Upper lobe of left lung (tissue), 6 donors: ENCODE data around the gene NOS1AP. TPM values are rescaled to one million over a fixed set of nuclear protein-coding genes. Genes with fewer than 3 reads are reported as not detected.

Experiments used
- ATAC-seq, 2 donors: fragments of 200-7000 bp; cut with Tn5 transposase; one replicate each; pipeline ENCODE4 v1.9.1; 2022; ENCODE audit warnings: mild to moderate bottlenecking in 2 of 2, moderate library complexity in 2 of 2; ENCODE audit not compliant: low FRiP score in 2 of 2
- DNase-seq, 2 donors: peaks; one replicate each; pipeline ENCODE4 v3.0.0-alpha.2; 2019 to 2020
- H3K27ac ChIP-seq, 4 donors: fragments of 200-600 bp; sonication (generic); one replicate each; pipeline ENCODE4 v1.5.1; 2016 to 2019
- H3K27me3 ChIP-seq, 4 donors: fragments of 200-600 bp; sonication (generic); one replicate each; pipeline ENCODE4 v1.5.1; 2017 to 2019
- H3K36me3 ChIP-seq, 4 donors: fragments of 200-600 bp; sonication (generic); one replicate each; pipeline ENCODE4 v1.5.1; 2016 to 2019
- H3K4me1 ChIP-seq, 4 donors: fragments of 200-600 bp; sonication (generic); one replicate each; pipeline ENCODE4 v1.5.1; 2018 to 2019
- H3K4me3 ChIP-seq, 4 donors: fragments of 200-600 bp; sonication (generic); one replicate each; pipeline ENCODE4 v1.5.1; 2017 to 2019; ENCODE audit warnings: mild to moderate bottlenecking in 2 of 4, moderate library complexity in 1 of 4
- H3K9me3 ChIP-seq, 4 donors: fragments of 200-600 bp; sonication (generic); one replicate each; pipeline ENCODE4 v1.5.1; 2018 to 2019
- EP300 ChIP-seq, 4 donors: sonication (generic); formaldehyde crosslinking; IDR thresholded peaks; one replicate each; pipeline ENCODE4 v1.5.1; 2017; ENCODE audit warnings: antibody characterized with exemption in 4 of 4, control low read depth in 2 of 4
- POLR2A ChIP-seq, 4 donors: fragments of 450-650 bp; IDR thresholded peaks; one replicate each; pipeline ENCODE4 v1.5.1; 2016 to 2017; ENCODE audit warnings: antibody characterized with exemption in 4 of 4, mild to moderate bottlenecking in 2 of 4
- POLR2AphosphoS5 ChIP-seq, 2 donors: sonication (generic); formaldehyde crosslinking; IDR thresholded peaks; one replicate each; pipeline ENCODE4 v1.5.1; 2017; ENCODE audit warnings: antibody characterized with exemption in 2 of 2
- WGBS, 2 donors: methylation state at CpG; one replicate each; pipeline ENCODE4 v1.1.5; 2017 to 2018; 5-methylcytosine and 5-hydroxymethylcytosine counted together
- total RNA-seq, 6 donors: library from RNA; depleted of rRNA in 4 of 6; stranded (reverse); fragments of >200 nt in 4 of 6; gene quantifications; one replicate each; pipeline versions ENCODE4 v1.1.0 to v1.2.1, GENCODE V29; 2016 to 2021
- TF ChIP-seq, protein P1 (sequence below), 6 experiments: fragments of 450-650 bp in 4 of 6; fragments of 200-600 bp in 2 of 6; sonication (generic) in 2 of 6; IDR thresholded peaks; one replicate each; pipeline ENCODE4 v1.5.1; 2016 to 2019; ENCODE audit warnings: antibody characterized with exemption in 6 of 6
- donor health status: DM: no; HTN: no; CAD: no; lungs with moderate emphysema.
- donor health status: DM: no; HTN: yes; CAD: no; lungs with severe emphysema.

NOS1AP gene
- total RNA-seq, 6 donors from 2014 or later, result 5.3 to 16.4 (median 6.5) TPM

DNA sequence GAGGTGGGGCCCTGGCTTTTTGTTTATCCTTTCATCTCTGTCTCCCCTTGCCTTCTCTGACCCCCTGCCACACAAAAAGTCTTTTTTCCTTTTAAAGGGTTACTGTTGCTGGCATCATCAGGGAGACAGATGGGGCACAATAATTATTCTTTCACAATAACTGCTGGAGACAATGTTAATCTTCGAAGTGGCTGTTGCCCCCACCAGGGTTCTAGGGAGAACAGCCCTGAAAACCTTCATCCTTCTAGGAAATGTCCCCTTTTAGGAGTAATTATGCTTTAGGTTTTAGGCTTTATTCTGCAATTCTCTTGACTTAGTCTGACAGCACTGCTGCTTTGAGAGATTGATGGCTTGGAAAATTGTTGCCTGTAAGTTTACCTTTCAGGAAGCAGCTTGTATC lies 150.0 kb downstream of the NOS1AP start:
- peaks cover 0 to 26% (median 16%) of the 10 kb centered on the region in 4 donors for H3K4me1 ChIP-seq
- peak overlapping the region in 1 of 4 donors; percentile 25 for H3K27ac ChIP-seq
- TF ChIP-seq POLR2A (IDR thresholded peaks at IDR 0.05), result no peak
- TF ChIP-seq, protein P1, sequence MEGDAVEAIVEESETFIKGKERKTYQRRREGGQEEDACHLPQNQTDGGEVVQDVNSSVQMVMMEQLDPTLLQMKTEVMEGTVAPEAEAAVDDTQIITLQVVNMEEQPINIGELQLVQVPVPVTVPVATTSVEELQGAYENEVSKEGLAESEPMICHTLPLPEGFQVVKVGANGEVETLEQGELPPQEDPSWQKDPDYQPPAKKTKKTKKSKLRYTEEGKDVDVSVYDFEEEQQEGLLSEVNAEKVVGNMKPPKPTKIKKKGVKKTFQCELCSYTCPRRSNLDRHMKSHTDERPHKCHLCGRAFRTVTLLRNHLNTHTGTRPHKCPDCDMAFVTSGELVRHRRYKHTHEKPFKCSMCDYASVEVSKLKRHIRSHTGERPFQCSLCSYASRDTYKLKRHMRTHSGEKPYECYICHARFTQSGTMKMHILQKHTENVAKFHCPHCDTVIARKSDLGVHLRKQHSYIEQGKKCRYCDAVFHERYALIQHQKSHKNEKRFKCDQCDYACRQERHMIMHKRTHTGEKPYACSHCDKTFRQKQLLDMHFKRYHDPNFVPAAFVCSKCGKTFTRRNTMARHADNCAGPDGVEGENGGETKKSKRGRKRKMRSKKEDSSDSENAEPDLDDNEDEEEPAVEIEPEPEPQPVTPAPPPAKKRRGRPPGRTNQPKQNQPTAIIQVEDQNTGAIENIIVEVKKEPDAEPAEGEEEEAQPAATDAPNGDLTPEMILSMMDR (IDR thresholded peaks at IDR 0.05), result no peak
- no peak for TF ChIP-seq POLR2AphosphoS5 (IDR thresholded peaks at IDR 0.05)
- TF ChIP-seq EP300 (IDR thresholded peaks at IDR 0.05), result no peak
- no peaks in the 10 kb centered on the region for H3K9me3 ChIP-seq
- WGBS, 2 donors, result 74% methylated on average over 1 of the region's 1 CpG
- H3K4me3 ChIP-seq, result no peak overlapping the region
- H3K27me3 ChIP-seq, result no peaks in the 10 kb centered on the region
- no peak for ATAC-seq
- H3K36me3 ChIP-seq, result no peaks in the 10 kb centered on the region
- no peak for DNase-seq

DNA sequence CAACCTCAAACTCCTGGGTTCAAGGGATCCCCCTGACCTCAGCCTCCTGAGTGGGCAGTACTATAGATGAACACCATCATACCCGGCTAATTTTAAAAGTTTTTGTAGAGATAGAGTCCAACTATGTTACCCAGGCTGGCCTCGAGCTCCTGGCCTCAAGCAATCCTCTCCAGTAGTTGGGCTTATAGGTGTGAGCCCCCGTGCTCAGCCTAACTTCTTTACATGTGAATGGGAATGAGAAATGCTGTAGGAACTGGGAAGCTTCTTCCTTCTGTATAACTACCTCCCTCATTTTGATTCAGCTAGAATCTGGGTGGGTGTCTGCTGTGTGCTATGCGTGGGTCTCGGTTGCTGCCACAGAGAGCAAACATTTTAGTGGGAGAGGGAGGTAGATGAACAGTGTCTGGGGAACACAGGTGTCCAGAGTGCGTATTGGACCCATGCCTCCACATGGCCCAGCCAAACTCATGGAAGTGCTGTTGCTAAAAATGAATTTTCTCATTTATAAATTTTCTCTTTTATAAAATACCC lies 150.6 kb downstream of the NOS1AP start:
- TF ChIP-seq EP300 (IDR thresholded peaks at IDR 0.05) (no peak), POLR2AphosphoS5 (IDR thresholded peaks at IDR 0.05) (no peak), POLR2A (IDR thresholded peaks at IDR 0.05) (no peak)
- TF ChIP-seq, protein P1 (IDR thresholded peaks at IDR 0.05), result no peak
- H3K4me1 ChIP-seq, result peaks cover 0 to 26% (median 16%) of the 10 kb centered on the region in 4 donors
- ATAC-seq, result no peak

DNA sequence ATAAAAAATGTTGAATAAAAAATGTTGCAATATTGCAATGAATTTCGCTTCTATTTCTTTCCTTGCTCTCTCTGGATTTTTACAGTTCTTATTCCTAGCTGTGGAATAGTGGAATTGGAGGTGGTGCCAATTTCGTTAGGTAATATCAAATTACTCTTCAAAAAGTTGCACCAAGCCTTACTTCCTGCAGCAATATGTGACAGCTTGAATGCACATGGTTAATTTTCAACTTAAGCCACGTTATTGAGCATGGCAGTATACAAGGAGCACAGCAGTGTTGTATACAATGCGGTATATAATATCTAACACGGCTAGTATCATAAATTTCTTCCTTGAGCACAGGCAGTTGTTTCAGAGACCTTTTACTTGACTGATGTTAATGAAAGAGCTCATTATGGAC lies 152.5 kb downstream of the NOS1AP start:
- Histone ChIP-seq H3K4me3 (no peak overlapping the region), H3K9me3 (no peaks in the 10 kb centered on the region), H3K27me3 (no peaks in the 10 kb centered on the region), H3K36me3 (no peaks in the 10 kb centered on the region), H3K27ac (no peak overlapping the region), H3K4me1 (peaks cover 0 to 26% (median 16%) of the 10 kb centered on the region in 4 donors)
- ATAC-seq (no peak), DNase-seq (no peak)
- TF ChIP-seq, protein P1 (IDR thresholded peaks at IDR 0.05), result no peak
- TF ChIP-seq POLR2A (IDR thresholded peaks at IDR 0.05), result no peak
- TF ChIP-seq EP300 (IDR thresholded peaks at IDR 0.05), result no peak
- no peak for TF ChIP-seq POLR2AphosphoS5 (IDR thresholded peaks at IDR 0.05)
- WGBS, 2 donors, result 64 to 81% methylated on average over 5 of the region's 5 CpGs

More for the DNA sequence above, 150.6 kb downstream of the NOS1AP start:
- DNase-seq, result no peak
- Histone ChIP-seq H3K9me3 (no peaks in the 10 kb centered on the region), H3K27ac (no peak overlapping the region), H3K27me3 (no peaks in the 10 kb centered on the region), H3K36me3 (no peaks in the 10 kb centered on the region), H3K4me3 (no peak overlapping the region)
- 94% methylated on average over 6 of the region's 6 CpGs for WGBS, 2 donors

DNA sequence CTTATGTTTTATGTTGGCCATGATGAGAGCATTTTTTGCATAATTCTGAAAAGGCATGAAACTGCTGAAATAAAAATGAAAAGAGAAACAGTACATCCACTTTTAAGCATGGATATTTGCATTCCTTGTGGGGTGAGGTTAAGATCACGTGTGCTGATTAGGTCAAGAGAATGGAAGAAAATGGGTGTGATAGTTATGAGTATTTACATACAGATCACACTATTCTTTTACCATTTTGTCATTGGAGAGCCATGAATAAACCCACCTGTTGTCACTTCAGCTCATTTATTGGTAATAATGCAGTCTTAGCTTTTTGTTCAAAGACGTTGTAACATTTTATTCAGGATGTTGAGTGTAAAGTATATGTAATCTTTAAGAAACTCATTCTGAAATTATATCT lies 153.2 kb downstream of the NOS1AP start:
- H3K27me3 ChIP-seq, result no peaks in the 10 kb centered on the region
- TF ChIP-seq EP300 (IDR thresholded peaks at IDR 0.05) (no peak), POLR2AphosphoS5 (IDR thresholded peaks at IDR 0.05) (no peak), POLR2A (IDR thresholded peaks at IDR 0.05) (no peak)
- TF ChIP-seq, protein P1 (IDR thresholded peaks at IDR 0.05), result no peak
- H3K36me3 ChIP-seq, result no peaks in the 10 kb centered on the region
- DNase-seq, result no peak
- no peak for ATAC-seq
- H3K9me3 ChIP-seq, result no peaks in the 10 kb centered on the region
- no peak overlapping the region for H3K4me3 ChIP-seq
- H3K27ac ChIP-seq, result no peak overlapping the region
- H3K4me1 ChIP-seq, result peaks cover 0 to 25% (median 14%) of the 10 kb centered on the region in 4 donors
- WGBS, 2 donors, result 58 to 70% methylated on average over 2 of the region's 2 CpGs

DNA sequence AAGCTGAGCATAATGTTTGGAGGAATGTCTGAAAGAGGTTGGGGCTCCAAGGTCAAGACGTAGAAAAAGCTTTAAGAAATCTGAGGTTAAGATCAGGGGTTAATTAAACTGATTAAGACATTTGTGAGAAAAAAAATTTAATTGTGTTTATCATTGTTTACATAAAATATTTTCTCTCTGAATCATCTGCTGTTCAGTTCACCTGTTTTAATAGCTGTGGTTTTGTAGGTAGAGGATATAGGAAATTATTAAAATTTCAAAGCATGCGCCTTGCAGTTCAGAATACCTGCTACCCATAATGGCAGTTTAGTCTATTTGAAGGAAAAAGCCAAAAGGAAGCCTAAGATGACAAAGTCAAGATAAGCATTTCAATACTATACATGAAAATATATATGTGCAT lies 154.0 kb downstream of the NOS1AP start:
- WGBS, 2 donors, result 87% methylated on average over 2 of the region's 2 CpGs
- no peak for DNase-seq
- Histone ChIP-seq H3K9me3 (no peaks in the 10 kb centered on the region), H3K27ac (no peak overlapping the region), H3K27me3 (no peaks in the 10 kb centered on the region), H3K4me3 (no peak overlapping the region), H3K36me3 (no peaks in the 10 kb centered on the region), H3K4me1 (peaks cover 0 to 19% (median 9%) of the 10 kb centered on the region in 4 donors)
- no peak for ATAC-seq
- TF ChIP-seq POLR2A (IDR thresholded peaks at IDR 0.05), result no peak
- TF ChIP-seq, protein P1 (IDR thresholded peaks at IDR 0.05), result no peak
- no peak for TF ChIP-seq POLR2AphosphoS5 (IDR thresholded peaks at IDR 0.05)
- no peak for TF ChIP-seq EP300 (IDR thresholded peaks at IDR 0.05)
